Osteocyte (in vitro differentiated cells): ENCODE data around the gene LRRC4C. TPM values are rescaled to one million over a fixed set of nuclear protein-coding genes. Genes with fewer than 3 reads are reported as not detected.

Experiments used
- DNase-seq: peaks from one replicate; pipeline ENCODE4 v3.0.0; 2021; ENCODE audit warnings: mixed read lengths; ENCODE audit not compliant: unreplicated experiment; ENCODE audit errors: extremely low spot score
- H3K27ac Mint-ChIP-seq: one replicate; pipeline ENCODE4 v1.8.0; 2021; ENCODE audit warnings: mild to moderate bottlenecking, mixed read lengths; ENCODE audit not compliant: unreplicated experiment
- H3K27me3 Mint-ChIP-seq: one replicate; pipeline ENCODE4 v1.8.0; 2021; ENCODE audit warnings: mixed read lengths; ENCODE audit not compliant: unreplicated experiment
- H3K36me3 Mint-ChIP-seq: one replicate; pipeline ENCODE4 v1.8.0; 2021; ENCODE audit warnings: mixed read lengths; ENCODE audit not compliant: unreplicated experiment
- H3K4me1 Mint-ChIP-seq: one replicate; pipeline ENCODE4 v1.8.0; 2021; ENCODE audit warnings: mixed read lengths; ENCODE audit not compliant: unreplicated experiment
- H3K4me3 Mint-ChIP-seq: one replicate; pipeline ENCODE4 v1.8.0; 2021; ENCODE audit warnings: mild to moderate bottlenecking, moderate library complexity, mixed read lengths; ENCODE audit not compliant: unreplicated experiment
- H3K9me3 Mint-ChIP-seq: one replicate; pipeline ENCODE4 v1.8.0; 2021; ENCODE audit warnings: mixed read lengths; ENCODE audit not compliant: unreplicated experiment
- CTCF ChIP-seq: fragments of 200-600 bp; sonication (generic); IDR thresholded peaks from 2 replicates; pipeline ENCODE4 v1.5.0; 2021; ENCODE audit warnings: antibody characterized with exemption, mild to moderate bottlenecking, moderate library complexity
- total RNA-seq: library from RNA; stranded (reverse); gene quantifications from 2 replicates; pipeline ENCODE4 v1.2.1, GENCODE V29; 2021

LRRC4C gene
- total RNA-seq, 1 donor from 2014 or later, result 0.16 TPM

- H3K27ac Mint-ChIP-seq, result no peak overlapping the region
- no peaks in the 10 kb centered on the region for H3K36me3 Mint-ChIP-seq
- H3K9me3 Mint-ChIP-seq, result peaks cover 11% of the 10 kb centered on the region
- DNase-seq, result no peak
- H3K27me3 Mint-ChIP-seq, result no peaks in the 10 kb centered on the region
- no peak overlapping the region for H3K4me3 Mint-ChIP-seq
- TF ChIP-seq CTCF, result no peak
- no peaks in the 10 kb centered on the region for H3K4me1 Mint-ChIP-seq
These were observed 771.1 kb downstream of the LRRC4C start for GRCh38 chr11:40688369-40688768.

GRCh38 chr11:40686765-40687164, 772.7 kb downstream of the LRRC4C start:
- no peaks in the 10 kb centered on the region for H3K36me3 Mint-ChIP-seq
- no peak overlapping the region for H3K27ac Mint-ChIP-seq
- no peak for TF ChIP-seq CTCF
- no peak for DNase-seq
- no peaks in the 10 kb centered on the region for H3K27me3 Mint-ChIP-seq
- peaks cover 19% of the 10 kb centered on the region for H3K9me3 Mint-ChIP-seq
- H3K4me1 Mint-ChIP-seq, result no peaks in the 10 kb centered on the region
- no peak overlapping the region for H3K4me3 Mint-ChIP-seq

- DNase-seq, result no peak
- Mint-ChIP-seq H3K4me1 (no peaks in the 10 kb centered on the region), H3K9me3 (peaks cover 36% of the 10 kb centered on the region), H3K4me3 (no peak overlapping the region), H3K36me3 (no peaks in the 10 kb centered on the region), H3K27ac (no peak overlapping the region), H3K27me3 (no peaks in the 10 kb centered on the region)
- no peak for TF ChIP-seq CTCF
These were observed 776.4 kb downstream of the LRRC4C start for GRCh38 chr11:40683010-40683409.

- no peak for DNase-seq
- Mint-ChIP-seq H3K9me3 (peaks cover 46% of the 10 kb centered on the region), H3K4me1 (no peaks in the 10 kb centered on the region), H3K27me3 (no peaks in the 10 kb centered on the region), H3K36me3 (no peaks in the 10 kb centered on the region), H3K4me3 (no peak overlapping the region), H3K27ac (no peak overlapping the region)
- no peak for TF ChIP-seq CTCF
These were observed 780.2 kb downstream of the LRRC4C start for GRCh38 chr11:40679276-40679675.

GRCh38 chr11:40647295-40647694, 812.2 kb downstream of the LRRC4C start:
- no peaks in the 10 kb centered on the region for H3K27me3 Mint-ChIP-seq
- H3K4me1 Mint-ChIP-seq, result no peaks in the 10 kb centered on the region
- H3K4me3 Mint-ChIP-seq, result no peak overlapping the region
- no peak overlapping the region for H3K27ac Mint-ChIP-seq
- H3K9me3 Mint-ChIP-seq, result peaks cover 63% of the 10 kb centered on the region
- no peak for DNase-seq
- TF ChIP-seq CTCF, result no peak
- no peaks in the 10 kb centered on the region for H3K36me3 Mint-ChIP-seq
